Naive thymus-derived CD8-positive, alpha-beta T cell (primary cell): Measurements from ENCODE around the gene ERC2. TPM values are rescaled to one million over a fixed set of nuclear protein-coding genes. Genes with fewer than 3 reads are reported as not detected.

Source experiments
- ATAC-seq, 2 donors: fragments of 150-1000 bp; cut with Tn5 transposase in 1 of 2; sonication (Bioruptor Pico), chemical (Tn5 transposase) in 1 of 2; 1 replicate in 1 of 2; 2 replicates in 1 of 2; pipeline ENCODE4 v1.10.0; 2021; ENCODE audit warnings: mild to moderate bottlenecking in 2 of 2, moderate library complexity in 2 of 2
- POLR2A ChIA-PET: fragments of 350-600 bp; sonication (Branson Sonifier 250); formaldehyde crosslinking; loops from one replicate; lab custom pipeline; 2021; ENCODE audit warnings: antibody characterized with exemption; lab: Charles Lee
- DNase-seq, 10 donors: peaks; one replicate each; pipeline versions ENCODE4 v3.0.0 to v3.0.0-alpha.2; 2020 to 2022
- H3K27ac Mint-ChIP-seq, 10 donors: one replicate each; pipeline ENCODE4 v1.8.0; 2020 to 2022; ENCODE audit warnings: mild to moderate bottlenecking in 10 of 10, mixed read lengths in 10 of 10, moderate library complexity in 4 of 10, inconsistent platforms in 1 of 10
- H3K27me3 Mint-ChIP-seq, 5 donors: one replicate each; pipeline ENCODE4 v1.8.0; 2021 to 2022; ENCODE audit warnings: mixed read lengths in 5 of 5
- H3K36me3 Mint-ChIP-seq, 3 donors: one replicate each; pipeline ENCODE4 v1.8.0; 2020 to 2022; ENCODE audit warnings: mixed read lengths in 3 of 3, mild to moderate bottlenecking in 2 of 3, inconsistent platforms in 1 of 3
- H3K4me1 Mint-ChIP-seq, 4 donors: one replicate each; pipeline ENCODE4 v1.8.0; 2021 to 2022; ENCODE audit warnings: mixed read lengths in 4 of 4
- H3K4me3 Mint-ChIP-seq, 10 donors: one replicate each; pipeline ENCODE4 v1.8.0; 2020 to 2022; ENCODE audit warnings: mild to moderate bottlenecking in 10 of 10, mixed read lengths in 10 of 10, moderate library complexity in 6 of 10, inconsistent platforms in 1 of 10
- H3K9me3 Mint-ChIP-seq, 9 donors: one replicate each; pipeline ENCODE4 v1.8.0; 2020 to 2022; ENCODE audit warnings: mixed read lengths in 9 of 9, mild to moderate bottlenecking in 3 of 9, inconsistent platforms in 1 of 9, moderate library complexity in 1 of 9
- polyA plus RNA-seq, 3 donors: library from polyadenylated mRNA; unstranded; fragments of 300-500 nt; fragmentation: Illumina TruSeq; gene quantifications; one replicate each; pipeline ENCODE4 v1.2.3, GENCODE V29; 2021
- total RNA-seq, 8 experiments: library from RNA in 2 of 8; stranded (reverse) in 2 of 8; gene quantifications; one replicate each; pipeline ENCODE4 v1.2.3 and lab custom pipeline; 2021 to 2026

Gene ERC2
- total and polyA plus RNA-seq, 5 experiments from 2014 or later, result 0.05 to 0.29 TPM; not detected in 3

- no peak overlapping the region for H3K4me3 Mint-ChIP-seq
- no peak overlapping the region for H3K27ac Mint-ChIP-seq
- ATAC-seq, result no peak
- H3K9me3 Mint-ChIP-seq, result no peaks in the 10 kb centered on the region
- POLR2A ChIA-PET, result no interaction called here
- H3K36me3 Mint-ChIP-seq, result no peaks in the 10 kb centered on the region
- no peak for DNase-seq
- H3K4me1 Mint-ChIP-seq, result no peaks in the 10 kb centered on the region
- no peaks in the 10 kb centered on the region for H3K27me3 Mint-ChIP-seq
These were observed 927.3 kb downstream of the ERC2 start for GRCh38 chr3:55541016-55541415.

- H3K4me3 Mint-ChIP-seq, result no peak overlapping the region
- POLR2A ChIA-PET, result no interaction called here
- DNase-seq (no peak), ATAC-seq (no peak)
- no peaks in the 10 kb centered on the region for H3K4me1 Mint-ChIP-seq
- no peaks in the 10 kb centered on the region for H3K36me3 Mint-ChIP-seq
- H3K27me3 Mint-ChIP-seq, result no peaks in the 10 kb centered on the region
- H3K27ac Mint-ChIP-seq, result no peak overlapping the region
- H3K9me3 Mint-ChIP-seq, result no peaks in the 10 kb centered on the region
These were observed 927.7 kb downstream of the ERC2 start for GRCh38 chr3:55540579-55540978.

GRCh38 chr3:55538158-55538557 lies 930.1 kb downstream of the ERC2 start:
- POLR2A ChIA-PET, result no interaction called here
- Mint-ChIP-seq H3K27ac (no peak overlapping the region), H3K4me3 (no peak overlapping the region), H3K27me3 (no peaks in the 10 kb centered on the region), H3K4me1 (no peaks in the 10 kb centered on the region), H3K9me3 (no peaks in the 10 kb centered on the region), H3K36me3 (no peaks in the 10 kb centered on the region)
- ATAC-seq (no peak), DNase-seq (no peak)

GRCh38 chr3:55537563-55537962 lies 930.7 kb downstream of the ERC2 start:
- Mint-ChIP-seq H3K27ac (no peak overlapping the region), H3K9me3 (no peaks in the 10 kb centered on the region), H3K4me3 (no peak overlapping the region), H3K27me3 (no peaks in the 10 kb centered on the region), H3K4me1 (no peaks in the 10 kb centered on the region), H3K36me3 (no peaks in the 10 kb centered on the region)
- DNase-seq, result no peak
- POLR2A ChIA-PET, result no interaction called here
- no peak for ATAC-seq

- POLR2A ChIA-PET, result no interaction called here
These were observed 931.1 kb downstream of the ERC2 start for GRCh38 chr3:55537129-55537528.

GRCh38 chr3:55534876-55535275 lies 933.4 kb downstream of the ERC2 start:
- Mint-ChIP-seq H3K36me3 (no peaks in the 10 kb centered on the region), H3K4me1 (no peaks in the 10 kb centered on the region), H3K27me3 (no peaks in the 10 kb centered on the region), H3K9me3 (no peaks in the 10 kb centered on the region), H3K27ac (no peak overlapping the region), H3K4me3 (no peak overlapping the region)
- ATAC-seq (no peak), DNase-seq (no peak)
- POLR2A ChIA-PET, result no interaction called here

More at GRCh38 chr3:55537129-55537528, 931.1 kb downstream of the ERC2 start:
- Mint-ChIP-seq H3K27ac (no peak overlapping the region), H3K36me3 (no peaks in the 10 kb centered on the region), H3K9me3 (no peaks in the 10 kb centered on the region), H3K4me3 (no peak overlapping the region), H3K4me1 (no peaks in the 10 kb centered on the region), H3K27me3 (no peaks in the 10 kb centered on the region)
- no peak for ATAC-seq
- no peak for DNase-seq

- no peak for ATAC-seq
- Mint-ChIP-seq H3K9me3 (no peaks in the 10 kb centered on the region), H3K27ac (no peak overlapping the region), H3K4me3 (no peak overlapping the region), H3K36me3 (no peaks in the 10 kb centered on the region), H3K4me1 (no peaks in the 10 kb centered on the region), H3K27me3 (no peaks in the 10 kb centered on the region)
- DNase-seq, result no peak
- POLR2A ChIA-PET, result no interaction called here
These were observed 935.5 kb downstream of the ERC2 start for GRCh38 chr3:55532806-55533205.

- H3K36me3 Mint-ChIP-seq, result no peaks in the 10 kb centered on the region
- POLR2A ChIA-PET, result no interaction called here
- no peak overlapping the region for H3K4me3 Mint-ChIP-seq
- no peaks in the 10 kb centered on the region for H3K9me3 Mint-ChIP-seq
- ATAC-seq (no peak), DNase-seq (no peak)
- H3K27ac Mint-ChIP-seq, result no peak overlapping the region
- peaks cover 0 to 3% (median 0%) of the 10 kb centered on the region in 5 donors for H3K27me3 Mint-ChIP-seq
- no peaks in the 10 kb centered on the region for H3K4me1 Mint-ChIP-seq
These were observed 936.9 kb downstream of the ERC2 start for GRCh38 chr3:55531321-55531720.

GRCh38 chr3:55527361-55527760 lies 940.9 kb downstream of the ERC2 start:
- no peak for ATAC-seq
- no peak for DNase-seq
- Mint-ChIP-seq H3K4me1 (no peaks in the 10 kb centered on the region), H3K27me3 (peaks cover 0 to 7% (median 0%) of the 10 kb centered on the region in 5 donors), H3K4me3 (no peak overlapping the region), H3K9me3 (peaks cover 0 to 4% (median 0%) of the 10 kb centered on the region in 9 donors), H3K36me3 (no peaks in the 10 kb centered on the region), H3K27ac (no peak overlapping the region)
- POLR2A ChIA-PET, result no interaction called here

- POLR2A ChIA-PET, result no interaction called here
- Mint-ChIP-seq H3K27me3 (peaks cover 0 to 7% (median 0%) of the 10 kb centered on the region in 5 donors), H3K27ac (no peak overlapping the region), H3K36me3 (no peaks in the 10 kb centered on the region), H3K4me1 (peaks cover 0 to 6% (median 0%) of the 10 kb centered on the region in 4 donors), H3K9me3 (peaks cover 0 to 4% (median 0%) of the 10 kb centered on the region in 9 donors), H3K4me3 (no peak overlapping the region)
- ATAC-seq, result no peak
- DNase-seq, result no peak
These were observed 941.8 kb downstream of the ERC2 start for GRCh38 chr3:55526332-55527030.

GRCh38 chr3:55525436-55525835 lies 942.8 kb downstream of the ERC2 start:
- Mint-ChIP-seq H3K4me3 (no peak overlapping the region), H3K36me3 (no peaks in the 10 kb centered on the region), H3K9me3 (peaks cover 0 to 4% (median 0%) of the 10 kb centered on the region in 9 donors), H3K27ac (no peak overlapping the region), H3K4me1 (peaks cover 0 to 6% (median 0%) of the 10 kb centered on the region in 4 donors), H3K27me3 (peaks cover 0 to 7% (median 0%) of the 10 kb centered on the region in 5 donors)
- DNase-seq, result no peak
- POLR2A ChIA-PET, result no interaction called here
- no peak for ATAC-seq

- Mint-ChIP-seq H3K4me1 (peaks cover 0 to 6% (median 0%) of the 10 kb centered on the region in 4 donors), H3K36me3 (no peaks in the 10 kb centered on the region), H3K4me3 (no peak overlapping the region), H3K9me3 (peaks cover 0 to 4% (median 0%) of the 10 kb centered on the region in 9 donors), H3K27me3 (peaks cover 0 to 7% (median 0%) of the 10 kb centered on the region in 5 donors), H3K27ac (no peak overlapping the region)
- POLR2A ChIA-PET, result no interaction called here
- DNase-seq (no peak), ATAC-seq (no peak)
These were observed 943.6 kb downstream of the ERC2 start for GRCh38 chr3:55524565-55525244.

GRCh38 chr3:55523471-55523870 lies 944.8 kb downstream of the ERC2 start:
- H3K27ac Mint-ChIP-seq, result no peak overlapping the region
- H3K27me3 Mint-ChIP-seq, result peaks cover 0 to 7% (median 0%) of the 10 kb centered on the region in 5 donors
- no peak overlapping the region for H3K4me3 Mint-ChIP-seq
- DNase-seq (no peak), ATAC-seq (no peak)
- H3K4me1 Mint-ChIP-seq, result peaks cover 0 to 6% (median 0%) of the 10 kb centered on the region in 4 donors
- H3K9me3 Mint-ChIP-seq, result peaks cover 0 to 4% (median 0%) of the 10 kb centered on the region in 9 donors
- H3K36me3 Mint-ChIP-seq, result no peaks in the 10 kb centered on the region
- POLR2A ChIA-PET, result no interaction called here
